H1 (cell line): ENCODE data around the gene RAPGEF1. TPM values are rescaled to one million over a fixed set of nuclear protein-coding genes. Genes with fewer than 3 reads are reported as not detected.
A peak's percentile ranks its signal among the peaks of the same experiment; 100 is the strongest.

ENCODE experiments used
- CTCF ChIA-PET: fragments of 300-600 bp; sonication (Branson Sonifier 250); formaldehyde crosslinking; loops from one replicate; lab custom pipeline; 2021; ENCODE audit not compliant: partially characterized antibody; lab: Charles Lee
- POLR2A ChIA-PET: fragments of 300-600 bp; sonication (Branson Sonifier 250); formaldehyde crosslinking; loops from one replicate; lab custom pipeline; 2021; ENCODE audit warnings: inconsistent platforms; ENCODE audit not compliant: partially characterized antibody; lab: Charles Lee
- DNase-seq, 2 experiments: peaks; one replicate each; pipeline versions ENCODE4 v3.0.0 to v3.0.0-alpha.2; 2010 to 2022; ENCODE audit warnings: low spot score in 2 of 2, low read depth in 1 of 2, mixed read lengths in 1 of 2
- FAIRE-seq: peaks from 2 replicates; lab custom pipeline; 2011; peaks lifted over from hg19 to GRCh38; lab: Jason Lieb, UNC
- H2AFZ ChIP-seq: 2 replicates; pipeline ENCODE4 v1.8.1; 2012; ENCODE audit warnings: low read length, inconsistent platforms
- H2AK5ac ChIP-seq: 2 replicates; pipeline ENCODE4 v1.6.1; 2013; ENCODE audit warnings: low read depth, low read length
- H2BK120ac ChIP-seq: replicated peaks from 2 replicates; pipeline ENCODE3; 2013; ENCODE audit warnings: low read depth, low read length, inconsistent platforms
- H2BK12ac ChIP-seq: 2 replicates; pipeline ENCODE4 v1.6.1; 2013; ENCODE audit warnings: low read depth, low read length
- H2BK15ac ChIP-seq: 2 replicates; pipeline ENCODE4 v1.6.1; 2013; ENCODE audit warnings: low read length
- H2BK20ac ChIP-seq: 2 replicates; pipeline ENCODE4 v1.6.1; 2013; ENCODE audit warnings: low read length
- H2BK5ac ChIP-seq: 2 replicates; pipeline ENCODE4 v1.6.1; 2013; ENCODE audit warnings: low read depth, low read length
- H3K14ac ChIP-seq: 2 replicates; pipeline ENCODE4 v1.6.1; 2013; ENCODE audit warnings: inconsistent platforms; ENCODE audit not compliant: insufficient read length
- H3K18ac ChIP-seq: 2 replicates; pipeline ENCODE4 v1.6.1; 2013; ENCODE audit warnings: low read length; ENCODE audit errors: extremely low read depth
- H3K23ac ChIP-seq: 2 replicates; pipeline ENCODE4 v1.6.1; 2013; ENCODE audit warnings: inconsistent platforms; ENCODE audit not compliant: insufficient read length
- H3K23me2 ChIP-seq: 2 replicates; pipeline ENCODE4 v1.6.1; 2013; ENCODE audit warnings: low read depth, low read length
- H3K27ac ChIP-seq: 2 replicates; pipeline ENCODE4 v1.6.1; 2011; ENCODE audit warnings: low read depth, low read length, inconsistent platforms
- H3K27me3 ChIP-seq, 4 experiments: replicated peaks in 1 of 4; 1 replicate in 1 of 4; 2 replicates in 3 of 4; pipeline versions ENCODE4 v1.6.1 to v1.8.1; 2011 to 2013; ENCODE audit warnings: low read length in 3 of 4, mild to moderate bottlenecking in 3 of 4, inconsistent platforms in 2 of 4, mixed read lengths in 2 of 4, moderate library complexity in 1 of 4; ENCODE audit not compliant: control insufficient read depth in 3 of 4, insufficient read depth in 3 of 4; ENCODE audit errors: extremely low read depth in 1 of 4
- H3K36me3 ChIP-seq, 4 experiments: 2 replicates each; pipeline versions ENCODE4 v1.6.1 to v1.8.1; 2011 to 2013; ENCODE audit warnings: mild to moderate bottlenecking in 4 of 4, low read length in 3 of 4, moderate library complexity in 2 of 4, control low read depth in 1 of 4, inconsistent platforms in 1 of 4; ENCODE audit not compliant: insufficient read depth in 4 of 4, control insufficient read depth in 2 of 4
- H3K4ac ChIP-seq: replicated peaks from 2 replicates; pipeline ENCODE3; 2013; ENCODE audit warnings: low read length, low read depth, mixed read lengths, inconsistent platforms; ENCODE audit not compliant: insufficient read length
- H3K4me1 ChIP-seq, 4 experiments: replicated peaks in 1 of 4; 1 replicate in 1 of 4; 2 replicates in 3 of 4; pipeline versions ENCODE4 v1.6.1 to v1.8.1; 2011 to 2013; ENCODE audit warnings: low read length in 3 of 4, inconsistent platforms in 2 of 4, mixed read lengths in 1 of 4; ENCODE audit not compliant: insufficient read depth in 4 of 4, control insufficient read depth in 3 of 4
- H3K4me2 ChIP-seq, 2 experiments: 2 replicates each; pipeline versions ENCODE4 v1.6.1 to v1.8.1; 2011 to 2013; ENCODE audit warnings: low read depth in 2 of 2, low read length in 2 of 2, control low read depth in 1 of 2, inconsistent platforms in 1 of 2, mild to moderate bottlenecking in 1 of 2; ENCODE audit not compliant: insufficient read depth in 1 of 2
- H3K4me3 ChIP-seq, 4 experiments: fragments of 200-600, 300-600 bp in 1 of 4; sonication (generic), shearing (Covaris generic), sonication (Bioruptor Twin) in 1 of 4; 2 replicates each; pipeline versions ENCODE4 v1.5.1 to v1.8.1; 2011 to 2016; ENCODE audit warnings: low read length in 4 of 4, low read depth in 3 of 4, control low read depth in 2 of 4, inconsistent platforms in 2 of 4, mild to moderate bottlenecking in 2 of 4, mixed read lengths in 1 of 4, moderate library complexity in 1 of 4; ENCODE audit not compliant: insufficient read depth in 2 of 4; ENCODE audit errors: extremely low read depth in 1 of 4
- H3K56ac ChIP-seq: replicated peaks from 2 replicates; pipeline ENCODE3; 2013; ENCODE audit warnings: low read depth, mild to moderate bottlenecking, mixed read lengths, low read length, inconsistent platforms; ENCODE audit not compliant: insufficient read length
- H3K79me1 ChIP-seq: 2 replicates; pipeline ENCODE4 v1.6.1; 2013; ENCODE audit warnings: low read depth, low read length, control low read depth
- H3K79me2 ChIP-seq, 2 experiments: 2 replicates each; pipeline versions ENCODE4 v1.6.1 to v1.8.1; 2012 to 2013; ENCODE audit warnings: low read length in 2 of 2, mild to moderate bottlenecking in 2 of 2, inconsistent platforms in 1 of 2; ENCODE audit not compliant: insufficient read depth in 2 of 2, control insufficient read depth in 1 of 2
- H3K9ac ChIP-seq, 4 experiments: replicated peaks in 1 of 4; 1 replicate in 1 of 4; 2 replicates in 3 of 4; pipeline versions ENCODE4 v1.6.1 to v1.8.1; 2011 to 2013; ENCODE audit warnings: low read depth in 3 of 4, low read length in 3 of 4, control low read depth in 2 of 4, mild to moderate bottlenecking in 2 of 4, moderate library complexity in 2 of 4, inconsistent platforms in 1 of 4; ENCODE audit errors: extremely low read depth in 1 of 4
- H3K9me3 ChIP-seq, 2 experiments: 2 replicates each; pipeline versions ENCODE4 v1.6.1 to v1.8.1; 2012 to 2013; ENCODE audit warnings: mild to moderate bottlenecking in 2 of 2, moderate library complexity in 2 of 2, control low read depth in 1 of 2, inconsistent platforms in 1 of 2, low read depth in 1 of 2, low read length in 1 of 2, mixed read lengths in 1 of 2; ENCODE audit not compliant: insufficient read depth in 2 of 2
- H4K20me1 ChIP-seq, 2 experiments: replicated peaks in 1 of 2; 2 replicates each; pipeline versions ENCODE3 to v1.8.1; 2011 to 2013; ENCODE audit warnings: inconsistent platforms in 2 of 2, low read length in 2 of 2, mild to moderate bottlenecking in 1 of 2; ENCODE audit not compliant: insufficient read depth in 2 of 2, control insufficient read depth in 1 of 2
- H4K5ac ChIP-seq: 2 replicates; pipeline ENCODE4 v1.6.1; 2013; ENCODE audit warnings: low read length, low read depth, mixed read lengths, inconsistent platforms; ENCODE audit not compliant: insufficient read length
- H4K8ac ChIP-seq: 2 replicates; pipeline ENCODE4 v1.8.0; 2013; ENCODE audit warnings: mild to moderate bottlenecking, moderate library complexity, low read length, inconsistent platforms; ENCODE audit not compliant: insufficient read depth; ENCODE audit errors: extremely low read depth
- H4K91ac ChIP-seq: replicated peaks from 2 replicates; pipeline ENCODE3; 2013; ENCODE audit warnings: low read length, mixed read lengths, inconsistent platforms; ENCODE audit not compliant: insufficient read length
- CBX8 ChIP-seq: fragments of 300-800, 300-1000 bp; sonication (generic); IDR thresholded peaks from 2 replicates; pipeline ENCODE4 v1.7.1; 2016; ENCODE audit warnings: low read depth, low read length, borderline replicate concordance
- SUZ12 ChIP-seq: fragments of 200-600 bp; sonication (generic); IDR thresholded peaks from 2 replicates; pipeline ENCODE4 v1.6.1; 2012; ENCODE audit warnings: mild to moderate bottlenecking, inconsistent platforms, low read length, moderate library complexity, mixed read lengths
- WGBS, 2 experiments: shearing (Covaris generic) in 1 of 2; methylation state at CpG; one replicate each; pipeline versions ENCODE4 v1.1.6 to v1.1.7; 2013 to 2015; ENCODE audit warnings: low lambda C conversion rate in 2 of 2, mixed read lengths in 2 of 2, inconsistent platforms in 1 of 2, low coverage in 1 of 2, missing lambda C conversion rate in 1 of 2; ENCODE audit not compliant: insufficient replicate concordance in 2 of 2, insufficient coverage in 1 of 2, insufficient read length in 1 of 2; ENCODE audit errors: extremely low coverage in 1 of 2, missing lambda C conversion rate in 1 of 2; 5-methylcytosine and 5-hydroxymethylcytosine counted together
- polyA plus RNA-seq, 7 experiments: library from polyadenylated mRNA; depleted of rRNA in 3 of 7; stranded (reverse) in 5 of 7; unstranded in 2 of 7; fragments of >200 nt in 5 of 7; fragments of 200-250 nt in 2 of 7; gene quantifications; 1 replicate in 5 of 7; 2 replicates in 1 of 7; 4 replicates in 1 of 7; pipeline versions ENCODE4 v1.2.1 to v1.2.3, GENCODE V29; 2011 to 2013; ENCODE audit warnings: missing spikeins in 2 of 7, mixed read lengths in 2 of 7
- total RNA-seq: library from RNA; stranded (reverse); fragmentation: NEBNext Ultra II Directional; extraction: Animal tissue kit (Norgen Biotek cat#: 25700); gene quantifications from 2 replicates; pipeline ENCODE4 v1.2.1, GENCODE V29; 2021
- TF ChIP-seq, protein P1 (sequence below): IDR thresholded peaks from 2 replicates; pipeline ENCODE4 v1.6.1; 2011; ENCODE audit warnings: low read depth, mild to moderate bottlenecking, low read length; ENCODE audit not compliant: insufficient read depth

RAPGEF1 gene
- total and polyA plus RNA-seq, 2 of the 8 experiments (the other 6 are each of a cell fraction or from before 2014, with no cell fraction given): 29.7 to 78.9 TPM

DNA sequence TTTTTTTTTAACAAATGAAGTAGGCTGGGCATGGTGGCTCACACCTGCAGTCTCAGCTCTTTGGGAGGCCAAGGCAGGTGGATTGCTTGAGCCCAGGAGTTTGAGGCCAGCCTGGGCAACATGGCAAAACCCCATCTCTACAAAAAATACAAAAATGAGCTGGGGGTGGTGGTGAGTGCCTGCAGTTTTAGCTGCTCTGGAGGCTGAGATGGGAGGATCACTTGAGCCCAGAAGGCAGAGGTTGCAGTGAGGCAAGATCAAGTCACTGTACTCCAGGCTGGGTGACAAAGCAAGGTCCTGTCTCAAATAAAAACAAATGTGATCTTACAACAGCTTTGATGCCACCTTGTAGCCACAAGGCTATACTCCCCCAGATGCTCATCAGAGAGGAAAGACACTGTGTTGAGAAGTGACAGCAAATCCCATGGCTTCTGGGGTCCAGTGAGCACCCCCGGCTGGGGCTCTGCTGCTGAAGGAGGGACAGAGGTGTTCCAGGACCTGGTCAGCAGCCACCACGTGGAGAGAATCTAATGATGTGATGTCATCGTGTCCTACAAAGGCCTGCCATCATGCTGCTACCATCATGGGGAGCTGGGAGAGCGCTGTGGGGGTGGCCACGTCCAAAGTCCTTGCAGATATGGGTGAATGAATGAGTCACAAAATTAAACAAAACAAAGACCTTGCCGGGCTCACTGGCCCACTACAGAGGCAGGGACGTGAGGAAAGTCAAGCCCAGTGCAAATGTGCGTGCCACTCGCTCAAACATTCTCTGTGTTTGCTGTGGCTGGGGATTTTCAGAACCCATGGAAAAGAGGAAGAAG, 133.9 kb downstream of the RAPGEF1 start:
- no peak overlapping the region for H3K14ac ChIP-seq
- no peaks in the 10 kb centered on the region for H3K23me2 ChIP-seq
- no peak overlapping the region for H2BK15ac ChIP-seq
- no peaks in the 10 kb centered on the region for H3K9me3 ChIP-seq
- no peak overlapping the region for H3K4ac ChIP-seq
- no peak overlapping the region; a peak in 2 of 7 replicates for H3K9ac ChIP-seq
- H3K79me2 ChIP-seq: no peaks in the 10 kb centered on the region
- POLR2A ChIA-PET: interaction anchor here (1.0 kb wide), 1 partner anchor 11 kb away, joined by 3 read pairs; no protein-coding TSS in a partner anchor
- no peak overlapping the region for H3K56ac ChIP-seq
- peaks cover 11 to 24% (median 20%) of the 10 kb centered on the region in 4 experiments for H3K4me1 ChIP-seq
- no peak overlapping the region for H2BK120ac ChIP-seq
- no peak overlapping the region for H2BK20ac ChIP-seq
- H4K8ac ChIP-seq: 0 out of 2 replicates have a peak overlapping the region, but pooled peaks have one; percentile 41
- no peak overlapping the region for H3K4me3 ChIP-seq
- FAIRE-seq (no peak), DNase-seq (no peak)
- H3K27me3 ChIP-seq: no peaks in the 10 kb centered on the region
- no peak overlapping the region for H4K5ac ChIP-seq
- no peak overlapping the region for H3K4me2 ChIP-seq
- no peak overlapping the region for H2BK12ac ChIP-seq
- WGBS, 2 experiments: 85% methylated on average over 9 of the region's 9 CpGs; no CpG with 5 or more reads in 1 of the 2 experiments
- H2AK5ac ChIP-seq: no peak overlapping the region
- H2AFZ ChIP-seq: no peak overlapping the region
- TF ChIP-seq SUZ12 (no peak), CBX8 (no peak)
- TF ChIP-seq, protein P1, sequence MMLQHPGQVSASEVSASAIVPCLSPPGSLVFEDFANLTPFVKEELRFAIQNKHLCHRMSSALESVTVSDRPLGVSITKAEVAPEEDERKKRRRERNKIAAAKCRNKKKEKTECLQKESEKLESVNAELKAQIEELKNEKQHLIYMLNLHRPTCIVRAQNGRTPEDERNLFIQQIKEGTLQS: no peak
- H4K20me1 ChIP-seq: no peaks in the 10 kb centered on the region
- no peak overlapping the region for H4K91ac ChIP-seq
- CTCF ChIA-PET: interaction anchor here (0.7 to 1.7 kb wide), 11 partner anchors 9 to 429 kb away, joined by 3 to 9 read pairs (median 3); no protein-coding TSS in a partner anchor
- no peaks in the 10 kb centered on the region for H3K79me1 ChIP-seq
- H2BK5ac ChIP-seq: no peak overlapping the region
- H3K23ac ChIP-seq: no peak overlapping the region
- H3K36me3 ChIP-seq: no peaks in the 10 kb centered on the region; a peak in 1 of 8 replicates
- no peak overlapping the region for H3K18ac ChIP-seq
- 0 out of 2 replicates have a peak overlapping the region, but pooled peaks have one; percentile 24 for H3K27ac ChIP-seq
